Esophagus (tissue), 2 donors: Measurements from ENCODE around the gene FARSA. TPM values are rescaled to one million over a fixed set of nuclear protein-coding genes. Genes with fewer than 3 reads are reported as not detected.
A peak's percentile ranks its signal among the peaks of the same experiment; 100 is the strongest.

Experiments
- H3K27ac ChIP-seq, 2 donors: one replicate each; pipeline ENCODE4 v1.5.1; 2013; ENCODE audit warnings: low read depth in 2 of 2, mild to moderate bottlenecking in 2 of 2, inconsistent platforms in 1 of 2, low read length in 1 of 2, moderate library complexity in 1 of 2
- H3K27me3 ChIP-seq, 2 donors: one replicate each; pipeline ENCODE4 v1.6.1; 2013; ENCODE audit warnings: low read length in 2 of 2, control low read depth in 1 of 2, mild to moderate bottlenecking in 1 of 2; ENCODE audit not compliant: insufficient read depth in 2 of 2, control insufficient read depth in 1 of 2
- H3K36me3 ChIP-seq, 2 donors: one replicate each; pipeline ENCODE4 v1.6.1; 2013; ENCODE audit warnings: low read length in 1 of 2; ENCODE audit not compliant: control insufficient read depth in 2 of 2, insufficient read depth in 2 of 2
- H3K4me1 ChIP-seq, 2 donors: one replicate each; pipeline ENCODE4 v1.6.1; 2013; ENCODE audit warnings: low read length in 1 of 2; ENCODE audit not compliant: control insufficient read depth in 2 of 2, insufficient read depth in 2 of 2
- H3K4me3 ChIP-seq, 2 donors: one replicate each; pipeline ENCODE4 v1.5.1; 2013; ENCODE audit warnings: low read length in 2 of 2, mild to moderate bottlenecking in 2 of 2, low read depth in 1 of 2, moderate library complexity in 1 of 2
- H3K9me3 ChIP-seq, 2 donors: one replicate each; pipeline ENCODE4 v1.6.1; 2013; ENCODE audit warnings: mild to moderate bottlenecking in 2 of 2, low read depth in 1 of 2, low read length in 1 of 2, moderate library complexity in 1 of 2; ENCODE audit not compliant: control insufficient read depth in 2 of 2, insufficient read depth in 1 of 2
- WGBS, 2 donors: extraction: QIAGEN DNeasy Blood & Tissue Kit; methylation state at CpG; one replicate each; pipeline ENCODE4 v1.1.7; 2013; 5-methylcytosine and 5-hydroxymethylcytosine counted together
- polyA plus RNA-seq, 2 donors: library from polyadenylated mRNA; stranded (reverse); fragments of 200-250 nt; gene quantifications; one replicate each; pipeline ENCODE4 v1.2.3, GENCODE V29; 2013
- donor health status: healthy with polysubstance abuse.
- donor health status: Bipolar disorder and iron deficiency.

The FARSA gene
- polyA plus RNA-seq, 2 donors: 29.1 to 49.3 TPM

- no peaks in the 10 kb centered on the region for H3K9me3 ChIP-seq
- peaks cover 0 to 5% of the 10 kb centered on the region in 2 donors for H3K36me3 ChIP-seq
- peak overlapping the region; percentile 11 to 23 for H3K4me3 ChIP-seq
- peak overlapping the region in 1 of 2 donors; percentile 54 for H3K27ac ChIP-seq
- H3K27me3 ChIP-seq: no peaks in the 10 kb centered on the region
- 49 to 54% methylated on average over 70 of the region's 70 CpGs for WGBS, 2 donors
- peaks cover 6 to 7% of the 10 kb centered on the region in 2 donors for H3K4me1 ChIP-seq
Measured at GRCh38 chr19:12872941-12873890, 60.3 kb downstream of the FARSA start.

Other genes with a start within 250 kb of the FARSA start
- gene GNG14, start 245.7 kb downstream of the FARSA start, polyA plus RNA-seq: not detected
- 10 to 100 TPM in 1 of 2 donors, 1 to 10 TPM in 1; 5.0 to 12.3 TPM for gene FBXW9, start 237.1 kb downstream of the FARSA start, polyA plus RNA-seq
- 10 to 100 TPM; 29.7 to 37.2 TPM for gene TNPO2, start 209.8 kb downstream of the FARSA start, polyA plus RNA-seq
- 100 to 1,000 TPM; 212 to 215 TPM for gene TRIR, start 199.0 kb downstream of the FARSA start, polyA plus RNA-seq
- 10 to 100 TPM; 46.2 to 74.1 TPM for gene GET3, start 196.2 kb downstream of the FARSA start, polyA plus RNA-seq
- gene BEST2, start 181.9 kb downstream of the FARSA start, polyA plus RNA-seq: under 1 TPM; 0.06 TPM
- 100 to 1,000 TPM in 1 of 2 donors, 10 to 100 TPM in 1; 47.9 to 103 TPM for gene HOOK2, start 158.2 kb downstream of the FARSA start, polyA plus RNA-seq
- gene JUNB, start 142.2 kb downstream of the FARSA start, polyA plus RNA-seq: 100 to 1,000 TPM; 175 to 339 TPM
- gene PRDX2, start 131.9 kb downstream of the FARSA start, polyA plus RNA-seq: 100 to 1,000 TPM; 157 to 323 TPM
- gene THSD8, start 131.6 kb downstream of the FARSA start, polyA plus RNA-seq: 1 to 10 TPM; 2.8 to 8.4 TPM
- gene RNASEH2A, start 127.1 kb downstream of the FARSA start, polyA plus RNA-seq: 10 to 100 TPM in 1 of 2 donors, 1 to 10 TPM in 1; 6.9 to 20.8 TPM
- not detected for gene RTBDN, start 99.1 kb downstream of the FARSA start, polyA plus RNA-seq
- gene MAST1, start 95.2 kb downstream of the FARSA start, polyA plus RNA-seq: under 1 TPM; 0.18 to 0.22 TPM
- gene DNASE2, start 52.3 kb downstream of the FARSA start, polyA plus RNA-seq: 10 to 100 TPM in 1 of 2 donors, 1 to 10 TPM in 1; 7.8 to 15.9 TPM
- not detected for gene KLF1, start 46.5 kb downstream of the FARSA start, polyA plus RNA-seq
- 10 to 100 TPM; 14.3 to 21.0 TPM for gene GCDH, start 42.6 kb downstream of the FARSA start, polyA plus RNA-seq
- under 1 TPM; 0.20 to 0.59 TPM for gene SYCE2, start 14.4 kb downstream of the FARSA start, polyA plus RNA-seq
- gene CALR, start 4.9 kb upstream of the FARSA start, polyA plus RNA-seq: 100 to 1,000 TPM; 173 to 361 TPM
- 10 to 100 TPM; 73.9 to 81.0 TPM for gene RAD23A, start 12.2 kb upstream of the FARSA start, polyA plus RNA-seq
- 10 to 100 TPM; 53.7 to 57.0 TPM for gene GADD45GIP1, start 23.5 kb upstream of the FARSA start, polyA plus RNA-seq
- gene DAND5, start 35.9 kb upstream of the FARSA start, polyA plus RNA-seq: not detected
- 10 to 100 TPM; 26.9 to 38.5 TPM for gene NFIX, start 61.8 kb upstream of the FARSA start, polyA plus RNA-seq
- 1 to 10 TPM; 1.5 to 1.9 TPM for gene LYL1, start 169.1 kb upstream of the FARSA start, polyA plus RNA-seq
- gene TRMT1, start 183.0 kb upstream of the FARSA start, polyA plus RNA-seq: 10 to 100 TPM; 34.0 to 59.5 TPM
- gene NACC1, start 184.6 kb upstream of the FARSA start, polyA plus RNA-seq: 10 to 100 TPM; 19.5 to 39.4 TPM
- gene STX10, start 216.7 kb upstream of the FARSA start, polyA plus RNA-seq: 10 to 100 TPM; 75.1 to 76.0 TPM
- 100 to 1,000 TPM in 1 of 2 donors, 10 to 100 TPM in 1; 52.1 to 101 TPM for gene IER2, start 216.7 kb upstream of the FARSA start, polyA plus RNA-seq